HepG2 (cell line): ENCODE results near the gene NR2C1. TPM values are rescaled to one million over a fixed set of nuclear protein-coding genes. Genes with fewer than 3 reads are reported as not detected.

Experiments
- AFF4 ChIP-seq: sonication (generic); formaldehyde crosslinking; IDR thresholded peaks from 2 replicates; pipeline ENCODE4 v1.4.0; 2020; ENCODE audit warnings: missing genetic modification reagents
- KAT7 ChIP-seq: IDR thresholded peaks from 2 replicates; pipeline ENCODE4 v1.6.1; 2018; ENCODE audit warnings: borderline replicate concordance, missing compliant biosample characterization
- KLF11 ChIP-seq: IDR thresholded peaks from 2 replicates; pipeline ENCODE4 v1.6.1; 2016; ENCODE audit warnings: missing compliant biosample characterization
- MBNL3 ChIP-seq: fragments of 250-450 bp; sonication (Bioruptor Pico); conservative IDR thresholded peaks from 2 replicates; pipeline ENCODE4 v1.8.0; 2022; ENCODE audit warnings: mild to moderate bottlenecking, inconsistent platforms
- NR2F1 ChIP-seq, 2 experiments: fragments of 450-650 bp in 1 of 2; formaldehyde crosslinking in 1 of 2; IDR thresholded peaks; 2 replicates each; pipeline versions ENCODE4 v1.5.0 to v1.6.1; 2016 to 2020; ENCODE audit warnings: mild to moderate bottlenecking in 1 of 2, missing compliant biosample characterization in 1 of 2, missing genetic modification reagents in 1 of 2, moderate library complexity in 1 of 2
- SRSF4 ChIP-seq: fragments of 200-400 bp; formaldehyde crosslinking; IDR thresholded peaks from one replicate; pipeline ENCODE4 v1.6.1; 2018; ENCODE audit warnings: mild to moderate bottlenecking, low read depth, low read length, moderate library complexity; ENCODE audit not compliant: poor library complexity, severe bottlenecking
- ZNF138 ChIP-seq: sonication (generic); formaldehyde crosslinking; IDR thresholded peaks from 2 replicates; pipeline ENCODE4 v1.5.0; 2020; ENCODE audit warnings: mild to moderate bottlenecking, low read depth, missing genetic modification reagents
- ZNF20 ChIP-seq: sonication (generic); formaldehyde crosslinking; IDR thresholded peaks from 2 replicates; pipeline ENCODE4 v1.4.0; 2020; ENCODE audit warnings: mild to moderate bottlenecking, moderate library complexity, missing genetic modification reagents
- ZNF281 ChIP-seq: sonication (generic); formaldehyde crosslinking; IDR thresholded peaks from 2 replicates; pipeline ENCODE4 v1.4.0; 2020; ENCODE audit warnings: missing genetic modification reagents, borderline replicate concordance
- ZNF761 ChIP-seq: sonication (generic); formaldehyde crosslinking; conservative IDR thresholded peaks from 2 replicates; pipeline ENCODE4 v1.4.0; 2020; ENCODE audit warnings: mild to moderate bottlenecking, missing genetic modification reagents
- ZNF841 ChIP-seq: sonication (generic); formaldehyde crosslinking; IDR thresholded peaks from 2 replicates; pipeline ENCODE4 v1.8.1; 2023; ENCODE audit warnings: missing genetic modification reagents, borderline replicate concordance
- polyA plus RNA-seq, 8 experiments: library from polyadenylated mRNA; depleted of rRNA in 3 of 8; stranded (reverse) in 7 of 8; unstranded in 1 of 8; fragments of >200 nt; fragmentation: Illumina TruSeq in 4 of 8; extraction: Trizol in 4 of 8; gene quantifications; 2 replicates each; pipeline versions ENCODE4 v1.2.1 to v1.2.3, GENCODE V29; 2011 to 2016; ENCODE audit warnings: low read depth in 4 of 8, missing spikeins in 1 of 8, mixed read lengths in 1 of 8; ENCODE audit not compliant: insufficient read depth in 1 of 8
- total RNA-seq, 5 experiments: library from RNA; depleted of rRNA; stranded (reverse); fragments of >200 nt; fragmentation: Illumina TruSeq; extraction: Trizol; gene quantifications; 2 replicates each; pipeline ENCODE4 v1.2.3, GENCODE V29; 2016; ENCODE audit warnings: low read depth in 1 of 5
- TF ChIP-seq, protein P1 (sequence below), 2 experiments: fragments of 450-650 bp in 1 of 2; sonication (generic) in 1 of 2; formaldehyde crosslinking in 1 of 2; IDR thresholded peaks; 2 replicates each; pipeline versions ENCODE4 v1.6.1 to v1.8.0; 2016 to 2022; ENCODE audit warnings: antibody characterized with exemption in 1 of 2, mild to moderate bottlenecking in 1 of 2, missing genetic modification reagents in 1 of 2

NR2C1 gene
- total and polyA plus RNA-seq, 2 of the 13 experiments (the other 11 are each of a cell fraction or from before 2014, with no cell fraction given), result 38.0 to 70.8 TPM

DNA sequence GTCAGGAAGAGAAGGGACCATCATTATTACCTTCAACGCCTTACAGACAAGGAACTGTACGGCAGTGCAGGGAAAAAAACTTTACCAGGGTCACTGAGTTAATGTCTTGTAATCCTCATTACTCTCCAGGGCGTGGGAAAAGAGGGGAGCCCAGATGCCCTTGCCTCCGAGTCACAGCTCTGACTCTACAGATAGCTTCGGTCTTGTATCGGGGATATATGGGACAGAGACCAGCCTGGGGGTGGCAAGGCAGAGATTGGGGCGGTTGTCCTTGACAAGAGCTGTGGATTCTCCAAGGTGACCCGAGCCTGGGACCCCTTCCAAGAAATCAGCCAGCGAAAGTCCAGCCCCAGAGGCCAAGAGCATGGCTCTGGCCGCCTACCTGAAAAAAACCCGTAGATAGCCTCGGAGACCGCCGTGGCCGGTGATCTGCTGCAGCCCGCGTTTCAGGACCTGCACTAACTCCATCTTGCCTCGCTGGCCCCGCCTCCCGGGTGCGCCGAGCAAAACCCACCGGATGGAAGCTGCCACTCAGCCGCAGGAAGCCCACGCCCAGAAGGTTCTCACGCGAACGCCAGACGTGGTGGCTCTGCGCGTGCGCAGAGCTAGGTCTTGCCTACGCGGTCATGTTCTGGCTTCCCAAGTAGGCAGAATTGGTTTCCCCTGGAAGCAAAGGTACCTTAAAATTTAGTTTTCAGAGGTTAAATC is 70.1 kb downstream of the NR2C1 start, which contains the start of gene NDUFA12 (continued):
- TF ChIP-seq, protein P1, sequence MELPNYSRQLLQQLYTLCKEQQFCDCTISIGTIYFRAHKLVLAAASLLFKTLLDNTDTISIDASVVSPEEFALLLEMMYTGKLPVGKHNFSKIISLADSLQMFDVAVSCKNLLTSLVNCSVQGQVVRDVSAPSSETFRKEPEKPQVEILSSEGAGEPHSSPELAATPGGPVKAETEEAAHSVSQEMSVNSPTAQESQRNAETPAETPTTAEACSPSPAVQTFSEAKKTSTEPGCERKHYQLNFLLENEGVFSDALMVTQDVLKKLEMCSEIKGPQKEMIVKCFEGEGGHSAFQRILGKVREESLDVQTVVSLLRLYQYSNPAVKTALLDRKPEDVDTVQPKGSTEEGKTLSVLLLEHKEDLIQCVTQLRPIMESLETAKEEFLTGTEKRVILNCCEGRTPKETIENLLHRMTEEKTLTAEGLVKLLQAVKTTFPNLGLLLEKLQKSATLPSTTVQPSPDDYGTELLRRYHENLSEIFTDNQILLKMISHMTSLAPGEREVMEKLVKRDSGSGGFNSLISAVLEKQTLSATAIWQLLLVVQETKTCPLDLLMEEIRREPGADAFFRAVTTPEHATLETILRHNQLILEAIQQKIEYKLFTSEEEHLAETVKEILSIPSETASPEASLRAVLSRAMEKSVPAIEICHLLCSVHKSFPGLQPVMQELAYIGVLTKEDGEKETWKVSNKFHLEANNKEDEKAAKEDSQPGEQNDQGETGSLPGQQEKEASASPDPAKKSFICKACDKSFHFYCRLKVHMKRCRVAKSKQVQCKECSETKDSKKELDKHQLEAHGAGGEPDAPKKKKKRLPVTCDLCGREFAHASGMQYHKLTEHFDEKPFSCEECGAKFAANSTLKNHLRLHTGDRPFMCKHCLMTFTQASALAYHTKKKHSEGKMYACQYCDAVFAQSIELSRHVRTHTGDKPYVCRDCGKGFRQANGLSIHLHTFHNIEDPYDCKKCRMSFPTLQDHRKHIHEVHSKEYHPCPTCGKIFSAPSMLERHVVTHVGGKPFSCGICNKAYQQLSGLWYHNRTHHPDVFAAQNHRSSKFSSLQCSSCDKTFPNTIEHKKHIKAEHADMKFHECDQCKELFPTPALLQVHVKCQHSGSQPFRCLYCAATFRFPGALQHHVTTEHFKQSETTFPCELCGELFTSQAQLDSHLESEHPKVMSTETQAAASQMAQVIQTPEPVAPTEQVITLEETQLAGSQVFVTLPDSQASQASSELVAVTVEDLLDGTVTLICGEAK (IDR thresholded peaks at IDR 0.05), result peak; percentile 33; the same call in 1 of the 2 replicates
- TF ChIP-seq, protein P1 (CRISPR knock-in tag; IDR thresholded peaks at IDR 0.05), result peak; percentile 89
- TF ChIP-seq KAT7 (CRISPR knock-in tag), result peak; percentile 96
- no peak for TF ChIP-seq ZNF20
- TF ChIP-seq ZNF841 (CRISPR knock-in tag), result no peak; the same call in 1 of the 2 replicates
- no peak for TF ChIP-seq NR2F1 (CRISPR knock-in tag; IDR thresholded peaks at IDR 0.05)
- TF ChIP-seq MBNL3 (CRISPR knock-in tag), result no peak
- no peak for TF ChIP-seq ZNF138
- TF ChIP-seq SRSF4, result no peak
- TF ChIP-seq AFF4 (CRISPR knock-in tag), result no peak
- TF ChIP-seq KLF11 (CRISPR knock-in tag), result peak; percentile 70; the same call in 1 of the 2 replicates
- 0 out of 2 replicates have a peak, but pooled peaks have one; percentile 53 for TF ChIP-seq ZNF761
- peak; percentile 26; the same call in 1 of the 2 replicates for TF ChIP-seq ZNF281 (CRISPR knock-in tag)
